ENCODE measurements around the gene S1PR3. TPM values are rescaled to one million over a fixed set of nuclear protein-coding genes. Genes with fewer than 3 reads are reported as not detected.

Gene S1PR3
- total and polyA plus RNA-seq, 9 of the 15 experiments (the other 6 are each of a cell fraction or from before 2014, with no cell fraction given), result 0.03 to 2.0 (median 0.29) TPM

- H2AFZ ChIP-seq (ENCODE audit: low read depth, low read length), result no peak overlapping the region
- no TSS peak for BruUV-seq (replicated peaks)
- H3K27me3 ChIP-seq (ENCODE audit: control insufficient read depth in 2 of 2, insufficient read depth in 2 of 2, low read length in 2 of 2), result peaks cover 0 to 17% of the 10 kb centered on the region in 2 experiments; a peak in 2 of 5 replicates
- 47% methylated on average over 9 of the region's 9 CpGs for WGBS (ENCODE audit: insufficient coverage, low coverage, missing lambda C conversion rate)
- ATAC-seq, result no peak
- ChIA-PET POLR2A (no interaction called here), CTCF (ENCODE audit: low intra/inter-chr PET ratio) (no interaction called here)
- DNase-seq (ENCODE audit: extremely low read depth in 1 of 4, low spot score in 3 of 4), result no peak
- H3K9me3 ChIP-seq (replicated peaks; ENCODE audit: control insufficient read depth, insufficient read depth, low read depth, low read length), result no peaks in the 10 kb centered on the region
- in situ Hi-C loops (cut with MboI), result loop anchor here (25.0 kb wide), 1 partner anchor 1047 kb away; the partner anchor contains the start of gene CDK20
- no peak overlapping the region for H3K4me2 ChIP-seq (ENCODE audit: insufficient read depth, low read length)
- no peaks in the 10 kb centered on the region for H3K79me2 ChIP-seq (ENCODE audit: control insufficient read depth, insufficient read depth, low read length)
- no peak overlapping the region for H3K27ac ChIP-seq (ENCODE audit: extremely low read depth, low read depth, low read length)
- no peaks in the 10 kb centered on the region for H3K36me3 ChIP-seq (ENCODE audit: control insufficient read depth, insufficient read depth, low read length)
- intact Hi-C loops (cut with micrococcal nuclease), result no loop called here
- H3K9me1 ChIP-seq (ENCODE audit: control insufficient read depth, insufficient read depth, low read length), result no peaks in the 10 kb centered on the region
- no peak for FAIRE-seq
- no peaks in the 10 kb centered on the region for H4K20me1 ChIP-seq (replicated peaks; ENCODE audit: control insufficient read depth, insufficient read depth, low read length)
- H3K9ac ChIP-seq (ENCODE audit: insufficient read depth in 1 of 2, low read depth in 2 of 2, low read length in 2 of 2), result no peak overlapping the region
- no peak overlapping the region for H3K4me3 ChIP-seq
- TF ChIP-seq NFATC3 (IDR thresholded peaks at IDR 0.05), result no peak
- TF ChIP-seq ZNF23 (CRISPR knock-in tag; IDR thresholded peaks at IDR 0.05), result no peak
- TF ChIP-seq ARID3A (IDR thresholded peaks at IDR 0.05; ENCODE audit: borderline replicate concordance, low read depth, low read length), result no peak
- TF ChIP-seq SRSF7 (optimal IDR thresholded peaks at IDR 0.05; ENCODE audit: low read depth, low read length), result no peak
- TF ChIP-seq, protein P1, sequence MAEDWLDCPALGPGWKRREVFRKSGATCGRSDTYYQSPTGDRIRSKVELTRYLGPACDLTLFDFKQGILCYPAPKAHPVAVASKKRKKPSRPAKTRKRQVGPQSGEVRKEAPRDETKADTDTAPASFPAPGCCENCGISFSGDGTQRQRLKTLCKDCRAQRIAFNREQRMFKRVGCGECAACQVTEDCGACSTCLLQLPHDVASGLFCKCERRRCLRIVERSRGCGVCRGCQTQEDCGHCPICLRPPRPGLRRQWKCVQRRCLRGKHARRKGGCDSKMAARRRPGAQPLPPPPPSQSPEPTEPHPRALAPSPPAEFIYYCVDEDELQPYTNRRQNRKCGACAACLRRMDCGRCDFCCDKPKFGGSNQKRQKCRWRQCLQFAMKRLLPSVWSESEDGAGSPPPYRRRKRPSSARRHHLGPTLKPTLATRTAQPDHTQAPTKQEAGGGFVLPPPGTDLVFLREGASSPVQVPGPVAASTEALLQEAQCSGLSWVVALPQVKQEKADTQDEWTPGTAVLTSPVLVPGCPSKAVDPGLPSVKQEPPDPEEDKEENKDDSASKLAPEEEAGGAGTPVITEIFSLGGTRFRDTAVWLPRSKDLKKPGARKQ (CRISPR knock-in tag; IDR thresholded peaks at IDR 0.05), result no peak
- no peak for TF ChIP-seq CTBP1 (IDR thresholded peaks at IDR 0.05; ENCODE audit: borderline replicate concordance)
- TF ChIP-seq SMAD4 (CRISPR knock-in tag; conservative IDR thresholded peaks at IDR 0.05), result no peak
- no peak for TF ChIP-seq GATAD2B (IDR thresholded peaks at IDR 0.05; ENCODE audit: borderline replicate concordance)
- TF ChIP-seq HOMEZ (CRISPR knock-in tag; IDR thresholded peaks at IDR 0.05), result no peak
- no peak for TF ChIP-seq ELF1 (tag; IDR thresholded peaks at IDR 0.05)
- TF ChIP-seq CREB1 (IDR thresholded peaks at IDR 0.05), result no peak
- no peak for TF ChIP-seq CREB1 (CRISPR knock-in tag; IDR thresholded peaks at IDR 0.05)
- no peaks in the 10 kb centered on the region for H3K4me1 ChIP-seq (replicated peaks in 1 of 2; ENCODE audit: control insufficient read depth in 2 of 2, insufficient read depth in 2 of 2, low read length in 2 of 2)
Observed at GRCh38 chr9:89009546-89009840, 18.2 kb downstream of the S1PR3 start.
